Kidney (tissue), 14 donors: ENCODE results near the gene CMIP. TPM values are rescaled to one million over a fixed set of nuclear protein-coding genes. Genes with fewer than 3 reads are reported as not detected.

Experiments
- DNase-seq, 5 donors: peaks; one replicate each; pipeline ENCODE4 v3.0.0-alpha.2; 2013 to 2020
- FAIRE-seq: peaks from 2 replicates; lab custom pipeline; 2012; peaks lifted over from hg19 to GRCh38; lab: Jason Lieb, UNC
- H3K27ac ChIP-seq, 2 donors: one replicate each; pipeline ENCODE4 v1.7.0; 2013; ENCODE audit warnings: low read depth in 2 of 2, low read length in 2 of 2, inconsistent platforms in 1 of 2
- H3K27me3 ChIP-seq: one replicate; pipeline ENCODE4 v1.7.1; 2013; ENCODE audit warnings: low read length, inconsistent platforms; ENCODE audit not compliant: control insufficient read depth, insufficient read depth
- H3K36me3 ChIP-seq, 3 donors: one replicate each; pipeline versions ENCODE4 v1.7.0 to v1.7.1; 2013; ENCODE audit warnings: low read length in 3 of 3, control low read depth in 1 of 3, inconsistent platforms in 1 of 3; ENCODE audit not compliant: insufficient read depth in 3 of 3, control insufficient read depth in 2 of 3
- H3K4me1 ChIP-seq, 3 donors: one replicate each; pipeline versions ENCODE4 v1.7.0 to v1.7.1; 2013; ENCODE audit warnings: low read length in 3 of 3, inconsistent platforms in 1 of 3, low read depth in 1 of 3; ENCODE audit not compliant: control insufficient read depth in 2 of 3, insufficient read depth in 2 of 3
- H3K4me3 ChIP-seq, 3 donors: one replicate each; pipeline versions ENCODE4 v1.7.0 to v1.8.1; 2013; ENCODE audit warnings: low read length in 3 of 3, control low read depth in 1 of 3, inconsistent platforms in 1 of 3
- H3K9ac ChIP-seq, 3 donors: one replicate each; pipeline versions ENCODE4 v1.7.0 to v1.7.1; 2013; ENCODE audit warnings: low read length in 3 of 3, control low read depth in 1 of 3, inconsistent platforms in 1 of 3
- H3K9me3 ChIP-seq, 3 donors: one replicate each; pipeline versions ENCODE4 v1.7.0 to v1.7.1; 2013; ENCODE audit warnings: low read length in 3 of 3, control low read depth in 1 of 3, inconsistent platforms in 1 of 3; ENCODE audit not compliant: control insufficient read depth in 2 of 3, insufficient read depth in 1 of 3
- CTCF ChIP-seq: IDR thresholded peaks from 3 replicates; pipeline ENCODE4 v1.5.1; 2012; ENCODE audit warnings: mild to moderate bottlenecking, moderate library complexity, borderline replicate concordance; ENCODE audit not compliant: insufficient read depth; ENCODE audit errors: extremely low read depth
- intact Hi-C: fragments of 100-400 bp; cut with DNase I; formaldehyde crosslinking; loops from one replicate; pipeline ENCODE4 v1.11.1; 2022
- polyA plus RNA-seq: library from polyadenylated mRNA; stranded (reverse); fragments of 350-450 nt; fragmentation: Illumina TruSeq; extraction: RNeasy Lipid Tissue Mini Kit (QIAGEN cat#74804); gene quantifications from one replicate; pipeline ENCODE4 v1.2.3, GENCODE V29; 2014; ENCODE audit warnings: low read depth, low replicate concordance; ENCODE audit not compliant: insufficient read depth
- total RNA-seq: library from RNA; stranded (reverse); fragmentation: NEBNext Ultra II Directional; extraction: Animal tissue kit (Norgen Biotek cat#: 25700); gene quantifications from one replicate; pipeline ENCODE4 v1.2.1, GENCODE V29; 2021
- donor health status: control.
- donor health status: control.
- donor health status: control.
- donor health status: control.
- donor health status: control.
- donor health status: DM: yes; HTN: yes; CAD: no.
- donor health status: Normal renal cell carcinoma (clear cell type).

Gene CMIP
- total and polyA plus RNA-seq, 2 donors from 2014 or later = 16.6 to 65.7 TPM

- no peak for FAIRE-seq
- intact Hi-C loops = no loop called here
- Histone ChIP-seq H3K27me3 (no peaks in the 10 kb centered on the region), H3K27ac (no peak overlapping the region), H3K4me1 (peaks cover 2 to 24% (median 16%) of the 10 kb centered on the region in 3 donors), H3K4me3 (no peak overlapping the region), H3K36me3 (no peaks in the 10 kb centered on the region), H3K9ac (no peak overlapping the region), H3K9me3 (no peaks in the 10 kb centered on the region)
- DNase-seq = no peak
- TF ChIP-seq CTCF = peak; percentile 16
Observed at GRCh38 chr16:81633147-81633619, 188.6 kb downstream of the CMIP start.

GRCh38 chr16:81633680-81634379, 189.2 kb downstream of the CMIP start:
- Histone ChIP-seq H3K27ac (no peak overlapping the region), H3K4me1 (peaks cover 2 to 24% (median 16%) of the 10 kb centered on the region in 3 donors), H3K4me3 (no peak overlapping the region), H3K9me3 (no peaks in the 10 kb centered on the region), H3K27me3 (no peaks in the 10 kb centered on the region), H3K36me3 (no peaks in the 10 kb centered on the region), H3K9ac (no peak overlapping the region)
- TF ChIP-seq CTCF = no peak
- DNase-seq = no peak
- no peak for FAIRE-seq
- intact Hi-C loops = no loop called here

GRCh38 chr16:81634380-81635062, 189.9 kb downstream of the CMIP start:
- Histone ChIP-seq H3K4me3 (no peak overlapping the region), H3K4me1 (peaks cover 2 to 21% (median 16%) of the 10 kb centered on the region in 3 donors), H3K27ac (no peak overlapping the region), H3K27me3 (no peaks in the 10 kb centered on the region), H3K36me3 (no peaks in the 10 kb centered on the region), H3K9me3 (no peaks in the 10 kb centered on the region), H3K9ac (no peak overlapping the region)
- DNase-seq = peak in 4 of 5 donors; percentile 77 to 92 (median 90)
- intact Hi-C loops = no loop called here
- no peak for TF ChIP-seq CTCF
- FAIRE-seq = no peak
